ENCODE results near the gene FRS3.
"Not testable (repeated sequence)": the region's sequence is repeated elsewhere in the genome, so short reads cannot be mapped to it uniquely, and the experiment has no call there.

FRS3 gene

GRCh38 chr6:41779788-41780550 is at the start of gene FRS3:
Gene FRS3, minus strand, starts transcription at chr6:41779900. Its CDS starts 2,913 bp downstream, at chr6:41776987.
- DNase-seq, result peak; percentile 99

- no peak for DNase-seq
These were observed 46.8 kb upstream of the FRS3 start for GRCh38 chr6:41826343-41827022.

DNA sequence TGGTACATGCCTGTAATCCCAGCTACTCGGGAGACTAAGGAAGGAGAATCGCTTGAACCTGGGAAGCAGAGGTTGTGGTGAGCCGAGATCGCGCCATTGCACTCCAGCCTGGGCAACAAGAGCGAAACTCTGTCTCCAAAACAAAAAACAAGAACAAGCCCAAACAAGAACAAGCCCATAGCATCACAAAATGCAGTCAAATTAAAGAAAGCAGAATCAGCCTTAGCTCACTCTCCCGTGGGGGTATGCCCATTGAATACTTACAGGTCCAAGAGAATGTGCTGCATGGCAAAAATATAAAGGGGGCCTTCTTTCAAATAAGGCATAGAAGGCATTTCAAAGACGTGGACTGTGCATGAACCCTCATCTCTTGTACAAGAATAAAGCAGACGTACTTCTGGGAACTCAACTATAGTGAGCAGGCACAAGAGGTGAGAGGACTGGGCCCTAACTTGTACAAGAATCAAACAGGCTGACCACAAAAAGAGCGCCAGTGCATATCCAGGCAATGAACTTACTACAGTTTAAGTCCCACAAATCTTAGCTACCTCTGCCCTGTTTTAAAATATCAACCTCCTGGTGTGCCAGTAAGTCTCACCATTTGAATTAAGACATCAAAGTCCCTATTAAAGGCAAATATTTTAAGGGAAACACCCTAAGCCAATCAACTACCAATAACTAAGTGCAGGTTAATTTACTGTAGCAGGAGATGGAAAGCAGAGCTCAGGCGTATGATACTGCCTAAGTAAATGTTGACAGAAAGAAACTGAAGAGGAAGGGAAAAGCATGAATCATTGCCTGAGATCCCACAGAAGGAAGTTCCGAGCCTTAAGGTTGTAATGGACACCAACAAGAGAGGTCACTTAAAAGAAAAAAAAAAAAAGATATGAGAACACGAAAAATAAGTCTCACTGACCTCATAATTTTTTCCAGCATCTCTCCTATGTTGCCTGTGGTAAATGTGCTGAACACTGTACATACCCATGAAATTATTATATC is 45.2 kb upstream of the FRS3 start:
- DNase-seq, result no peak

GRCh38 chr6:41823178-41823577 is 43.5 kb upstream of the FRS3 start:
- no peak for DNase-seq

GRCh38 chr6:41822021-41822420 is 42.3 kb upstream of the FRS3 start:
- DNase-seq, result no peak

DNA sequence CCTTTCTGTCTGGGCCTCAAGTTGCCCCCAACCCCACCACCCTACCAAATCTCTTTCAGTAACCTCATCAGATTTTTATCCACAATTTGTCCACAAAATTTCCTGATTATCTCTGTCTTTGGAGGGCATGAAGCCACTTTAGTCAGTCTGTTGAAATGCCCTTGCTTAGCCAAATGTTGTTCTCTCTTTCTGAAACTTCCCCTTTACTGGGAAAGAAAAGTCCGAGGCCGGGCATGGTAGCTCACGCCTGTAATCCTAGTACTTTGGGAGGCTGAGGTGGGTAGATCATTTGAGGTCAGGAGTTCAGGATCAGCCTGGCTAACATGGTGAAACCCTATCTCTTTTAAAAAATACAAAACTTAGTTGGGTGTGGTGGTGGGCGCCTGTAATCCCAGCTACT is 41.6 kb upstream of the FRS3 start:
- no peak for DNase-seq

- peak; percentile 11 for DNase-seq
These were observed 38.8 kb upstream of the FRS3 start for GRCh38 chr6:41818271-41819054.

GRCh38 chr6:41815587-41815986 is 35.9 kb upstream of the FRS3 start:
- DNase-seq, result no peak

GRCh38 chr6:41814629-41815028 is 34.9 kb upstream of the FRS3 start:
- DNase-seq, result no peak

- no peak for DNase-seq
These were observed 34.3 kb upstream of the FRS3 start for GRCh38 chr6:41813956-41814355.

DNA sequence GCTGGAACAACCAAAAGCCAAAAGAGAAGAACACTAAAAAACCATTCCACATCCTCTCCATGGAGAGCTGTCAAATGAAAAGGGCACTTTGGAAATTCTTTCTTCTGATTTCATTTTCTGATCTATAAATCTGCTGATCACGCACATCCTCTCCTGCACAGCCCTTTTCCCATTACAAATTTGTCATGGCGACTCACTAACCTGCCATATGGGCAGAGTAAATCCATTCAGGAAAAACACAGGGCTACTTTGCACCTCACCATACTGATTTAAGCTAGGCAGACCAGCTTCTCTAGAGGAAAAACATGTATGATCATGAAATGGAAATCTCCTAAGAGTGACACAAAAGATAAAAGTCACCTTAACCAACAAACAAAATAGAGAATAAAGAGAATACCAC is 33.8 kb upstream of the FRS3 start:
- DNase-seq, result no peak

- DNase-seq, result not testable (repeated sequence)
These were observed 32.2 kb upstream of the FRS3 start for GRCh38 chr6:41811946-41812345.

- DNase-seq, result no peak
These were observed 31.4 kb upstream of the FRS3 start for GRCh38 chr6:41811095-41811494.

GRCh38 chr6:41805830-41806774 is 26.4 kb upstream of the FRS3 start:
- no peak for DNase-seq

- DNase-seq, result peak; percentile 14
These were observed 21.7 kb upstream of the FRS3 start for GRCh38 chr6:41801380-41801779.

GRCh38 chr6:41799559-41799911 is 19.8 kb upstream of the FRS3 start:
- no peak for DNase-seq

DNA sequence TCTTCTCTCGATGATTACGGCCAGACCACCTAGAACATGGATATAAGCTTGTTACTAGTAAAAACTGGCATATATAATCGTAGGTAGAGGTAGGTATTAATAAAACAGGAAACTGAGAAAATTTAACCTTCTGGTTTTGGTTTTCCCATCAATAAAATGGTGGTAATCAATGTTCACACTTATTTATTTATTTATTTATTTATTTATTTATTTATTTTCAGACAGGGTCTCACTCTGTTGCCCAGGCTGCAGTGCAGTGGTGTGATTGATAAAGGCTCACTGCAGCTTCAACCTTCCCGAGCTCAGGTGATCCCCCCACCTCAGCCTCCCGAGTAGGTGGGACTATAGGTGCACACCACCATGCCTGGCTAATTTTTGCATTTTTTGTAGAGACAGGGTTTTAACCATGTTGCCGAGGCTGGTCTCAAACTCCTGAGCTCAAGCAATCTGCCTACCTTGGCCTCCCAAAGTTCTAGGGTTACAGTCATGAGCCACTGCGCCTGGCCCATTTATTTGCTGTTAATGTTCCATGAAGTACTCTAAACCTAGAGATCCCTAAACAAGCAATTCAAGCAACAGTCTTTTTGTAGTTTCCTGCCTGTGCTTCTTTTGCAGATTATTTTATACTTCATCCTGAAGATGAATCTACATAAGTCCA is 19.3 kb upstream of the FRS3 start:
- no peak for DNase-seq

GRCh38 chr6:41796474-41796873 is 16.8 kb upstream of the FRS3 start:
- DNase-seq, result no peak

DNA sequence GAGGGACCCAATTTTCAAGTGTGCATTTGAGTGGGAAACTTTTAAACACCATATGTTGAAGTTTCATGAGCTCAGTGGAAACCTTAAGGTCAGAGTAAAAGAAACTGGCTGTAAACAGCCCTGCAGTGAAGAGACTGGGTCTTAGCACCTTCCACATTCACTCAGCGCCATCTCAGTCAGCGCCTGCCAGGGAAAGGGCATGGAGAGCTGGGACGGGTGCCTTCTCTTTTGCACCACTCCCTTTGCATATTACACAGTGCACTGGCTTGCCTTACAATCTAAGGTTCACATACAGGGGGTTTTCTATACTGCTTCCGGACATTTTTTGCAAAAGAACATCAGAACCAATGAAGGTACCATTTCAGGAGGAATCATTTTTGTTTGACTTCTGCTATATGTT is 12.3 kb upstream of the FRS3 start:
- DNase-seq, result no peak

GRCh38 chr6:41791305-41791704 is 11.6 kb upstream of the FRS3 start:
- DNase-seq, result no peak

DNA sequence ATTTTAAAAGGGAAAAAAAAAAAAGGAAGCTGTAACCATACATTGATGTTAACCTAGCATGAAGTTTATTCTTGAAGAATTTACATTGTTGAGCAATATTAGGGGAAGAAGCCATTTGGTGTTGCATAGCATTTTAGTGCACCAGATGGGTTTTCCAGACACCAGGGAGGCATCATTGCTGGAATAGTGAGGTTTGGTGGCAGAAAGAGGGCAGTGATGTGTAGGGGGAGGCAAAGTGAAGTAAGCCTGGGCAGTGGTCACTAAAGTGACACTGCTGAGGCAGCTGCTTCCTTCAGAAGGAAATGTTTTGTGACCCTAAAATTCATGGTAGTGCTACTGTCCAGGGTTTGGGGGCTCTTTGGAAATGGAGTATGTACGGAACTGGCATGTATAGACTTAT is 10.3 kb upstream of the FRS3 start:
- DNase-seq, result no peak
